Testis (tissue), 3 donors: ENCODE results near the gene GYPB. TPM values are rescaled to one million over a fixed set of nuclear protein-coding genes. Genes with fewer than 3 reads are reported as not detected.
"Not testable (repeated sequence)": the region's sequence is repeated elsewhere in the genome, so short reads cannot be mapped to it uniquely, and the experiment has no call there.

Experiments used
- DNase-seq: peaks from one replicate; pipeline ENCODE4 v3.0.0-alpha.2; 2019
- H3K27ac ChIP-seq, 2 donors: fragments of 200-600 bp; sonication (generic); one replicate each; pipeline ENCODE4 v1.5.1; 2019
- H3K27me3 ChIP-seq: fragments of 200-600 bp; sonication (generic); one replicate; pipeline ENCODE4 v1.5.1; 2019
- H3K36me3 ChIP-seq: fragments of 200-600 bp; sonication (generic); one replicate; pipeline ENCODE4 v1.5.1; 2017; ENCODE audit warnings: low read depth; ENCODE audit errors: missing control alignments
- H3K4me1 ChIP-seq: fragments of 200-600 bp; sonication (generic); one replicate; pipeline ENCODE4 v1.5.1; 2019
- H3K4me3 ChIP-seq, 2 donors: fragments of 200-600 bp; sonication (generic); one replicate each; pipeline ENCODE4 v1.5.1; 2017 to 2019
- H3K9me3 ChIP-seq: fragments of 200-600 bp; sonication (generic); one replicate; pipeline ENCODE4 v1.5.1; 2017
- WGBS, 2 donors: methylation state at CpG; one replicate each; pipeline ENCODE4 v1.1.5; 2018; 5-methylcytosine and 5-hydroxymethylcytosine counted together
- intact Hi-C: fragments of 100-400 bp; cut with DNase I; formaldehyde crosslinking; loops from one replicate; pipeline ENCODE4 v1.15.1; 2023; ENCODE audit warnings: low total_unique reads
- polyA plus RNA-seq: library from polyadenylated mRNA; stranded (reverse); fragments of 350-450 nt; fragmentation: Illumina TruSeq; extraction: RNeasy Lipid Tissue Mini Kit (QIAGEN cat#74804); gene quantifications from one replicate; pipeline ENCODE4 v1.2.3, GENCODE V29; 2014; ENCODE audit warnings: low read depth, low replicate concordance; ENCODE audit not compliant: insufficient read depth
- total RNA-seq, 2 donors: library from RNA; depleted of rRNA; stranded (reverse); fragments of >200 nt; gene quantifications; one replicate each; pipeline ENCODE4 v1.2.3, GENCODE V29; 2016
- TF ChIP-seq, protein P1 (sequence below), 3 experiments: fragments of 450-650 bp in 2 of 3; fragments of 200-600 bp in 1 of 3; sonication (generic) in 1 of 3; IDR thresholded peaks; one replicate each; pipeline ENCODE4 v1.5.1; 2016 to 2019; ENCODE audit warnings: antibody characterized with exemption in 3 of 3, mild to moderate bottlenecking in 2 of 3, moderate library complexity in 1 of 3

Gene GYPB
- total and polyA plus RNA-seq, 3 donors from 2014 or later, result not detected

DNA sequence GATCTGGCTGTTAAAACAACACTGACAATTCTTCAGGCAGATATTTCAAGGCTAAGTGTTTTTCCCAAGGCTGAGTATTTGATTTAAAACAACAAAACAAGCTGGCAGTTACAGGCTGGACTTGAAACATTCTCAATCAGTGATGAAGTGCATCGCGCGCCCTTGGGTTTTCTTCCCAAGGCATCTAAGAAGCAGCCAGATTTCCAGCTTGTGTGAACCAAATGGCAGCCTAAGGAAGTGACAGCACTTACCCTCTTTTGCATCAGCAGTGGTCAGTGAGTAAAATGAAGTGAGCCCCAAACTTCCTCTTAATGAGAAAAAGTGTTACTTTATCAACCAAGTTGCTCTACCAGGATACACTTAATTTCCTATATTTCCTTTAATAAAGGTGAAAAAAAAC, 12.2 kb upstream of the GYPB start:
- H3K36me3 ChIP-seq, H3K9me3 ChIP-seq, intact Hi-C loops, H3K27me3 ChIP-seq, H3K27ac ChIP-seq, DNase-seq, H3K4me3 ChIP-seq, H3K4me1 ChIP-seq: not testable (repeated sequence)
- 53 to 58% methylated on average over 3 of the region's 3 CpGs for WGBS, 2 donors

DNA sequence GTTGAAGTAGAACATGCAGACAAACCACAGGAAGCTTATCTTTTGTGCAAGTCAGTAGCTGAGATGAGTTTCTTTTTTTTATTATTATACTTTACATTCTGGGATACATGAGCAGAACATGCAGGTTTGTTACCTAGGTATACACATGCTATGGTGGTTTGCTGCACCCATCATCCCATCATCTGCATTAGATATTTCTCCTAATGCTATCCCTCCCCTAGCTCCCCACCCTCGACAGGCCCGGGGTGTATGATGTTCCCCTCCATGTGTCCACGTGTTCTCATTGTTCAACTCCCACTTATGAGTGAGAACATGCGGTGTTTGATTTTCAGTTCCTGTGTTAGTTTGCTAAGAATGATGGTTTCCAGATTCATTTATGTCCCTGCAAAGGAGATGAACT, 11.5 kb upstream of the GYPB start:
- intact Hi-C loops, H3K4me1 ChIP-seq: not testable (repeated sequence)
- 37% methylated on average over 4 of the region's 4 CpGs for WGBS, 2 donors

DNA sequence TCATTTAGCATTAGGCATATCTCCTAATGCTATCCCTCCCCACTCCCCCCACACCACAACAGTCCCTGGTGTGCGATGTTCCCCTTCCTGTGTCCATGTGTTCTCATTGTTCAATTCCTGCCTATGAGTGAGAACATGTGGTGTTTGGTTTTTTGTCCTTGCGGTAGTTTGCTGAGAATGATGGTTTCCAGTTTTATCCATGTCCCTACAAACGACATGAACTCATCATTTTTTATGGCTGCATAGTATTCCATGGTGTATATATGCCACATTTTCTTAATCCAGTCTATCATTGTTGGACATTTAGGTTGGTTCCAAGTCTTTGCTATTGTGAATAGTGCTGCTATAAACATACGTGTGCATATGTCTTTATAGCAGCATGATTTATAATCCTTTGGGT, 7.5 kb upstream of the GYPB start:
- H3K27ac ChIP-seq, intact Hi-C loops, H3K9me3 ChIP-seq, H3K27me3 ChIP-seq, H3K36me3 ChIP-seq, H3K4me1 ChIP-seq, H3K4me3 ChIP-seq, DNase-seq: not testable (repeated sequence)
- WGBS, 2 donors, result 91 to 94% methylated on average over 4 of the region's 4 CpGs

More for the DNA sequence above, 11.5 kb upstream of the GYPB start:
- DNase-seq, H3K9me3 ChIP-seq, H3K4me3 ChIP-seq, H3K27me3 ChIP-seq, H3K36me3 ChIP-seq, H3K27ac ChIP-seq: not testable (repeated sequence)

DNA sequence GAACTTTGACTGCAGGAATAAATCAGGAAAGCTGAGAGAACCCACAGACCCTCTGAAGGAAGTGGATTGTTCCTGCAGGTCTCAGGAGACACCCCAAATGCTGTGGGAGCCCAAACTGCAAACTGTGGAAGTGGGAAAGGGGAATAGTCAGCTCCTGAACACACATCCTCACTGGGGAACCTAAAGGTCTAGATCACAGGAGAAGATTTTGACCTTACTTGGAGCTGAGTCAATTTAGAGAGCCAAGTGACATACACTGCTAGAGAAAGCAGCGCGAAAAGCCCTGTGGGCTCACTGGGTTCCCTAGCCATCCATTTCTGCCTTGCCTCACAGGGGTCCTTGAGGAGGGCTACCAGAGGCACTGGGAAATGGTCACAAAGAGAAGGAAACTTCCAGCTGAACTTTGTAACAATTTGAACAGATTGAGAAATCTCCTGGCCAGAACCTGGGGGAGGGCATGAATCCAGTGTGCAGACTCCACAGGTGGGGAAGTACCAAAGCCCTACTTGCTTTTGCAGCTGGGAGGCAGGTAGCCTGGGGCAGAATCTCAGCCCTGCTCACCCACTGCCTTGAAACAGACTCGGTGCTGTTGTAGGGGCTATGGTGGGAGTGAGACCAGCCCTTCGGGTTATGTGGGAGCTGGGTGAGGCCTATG, 5.3 kb upstream of the GYPB start:
- WGBS, 2 donors, result 65 to 94% methylated on average over 3 to 4 of the region's 4 CpGs
- H3K4me3 ChIP-seq, H3K4me1 ChIP-seq, intact Hi-C loops, H3K27me3 ChIP-seq, H3K27ac ChIP-seq, DNase-seq, H3K36me3 ChIP-seq, H3K9me3 ChIP-seq: not testable (repeated sequence)

DNA sequence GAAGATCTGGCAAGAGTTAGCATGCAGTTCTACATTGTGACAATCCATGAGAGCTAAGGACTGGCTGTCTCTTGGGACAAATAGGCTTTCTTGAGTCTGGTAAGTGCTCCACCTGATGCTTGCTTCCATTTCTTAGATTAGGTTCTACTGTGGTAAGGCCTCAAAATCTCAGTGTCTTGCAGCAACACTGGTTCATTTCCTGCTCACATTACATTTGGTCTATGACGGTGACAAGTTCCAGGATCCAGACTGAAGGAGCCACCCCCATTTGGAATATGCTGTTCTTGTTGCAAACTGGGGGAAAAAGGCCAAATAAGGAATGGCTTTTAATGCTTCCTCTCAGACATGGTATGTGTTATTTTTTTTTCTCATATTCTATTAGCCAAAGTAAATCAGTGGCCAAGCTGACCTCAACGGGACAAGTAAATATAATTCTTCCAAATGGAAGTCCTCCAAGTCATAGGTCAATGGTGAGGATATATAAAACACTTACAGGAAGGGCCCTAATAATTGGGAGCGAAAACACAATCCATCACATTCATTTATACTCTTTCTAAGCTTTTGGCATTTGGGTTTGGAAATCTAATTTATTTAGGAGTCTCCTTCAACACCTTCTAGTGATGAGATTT, 3.7 kb upstream of the GYPB start:
- WGBS, 2 donors, result 54 to 57% methylated on average over 3 of the region's 3 CpGs
- DNase-seq, H3K27ac ChIP-seq, H3K4me1 ChIP-seq, H3K4me3 ChIP-seq, H3K36me3 ChIP-seq, intact Hi-C loops, H3K9me3 ChIP-seq, H3K27me3 ChIP-seq: not testable (repeated sequence)

DNA sequence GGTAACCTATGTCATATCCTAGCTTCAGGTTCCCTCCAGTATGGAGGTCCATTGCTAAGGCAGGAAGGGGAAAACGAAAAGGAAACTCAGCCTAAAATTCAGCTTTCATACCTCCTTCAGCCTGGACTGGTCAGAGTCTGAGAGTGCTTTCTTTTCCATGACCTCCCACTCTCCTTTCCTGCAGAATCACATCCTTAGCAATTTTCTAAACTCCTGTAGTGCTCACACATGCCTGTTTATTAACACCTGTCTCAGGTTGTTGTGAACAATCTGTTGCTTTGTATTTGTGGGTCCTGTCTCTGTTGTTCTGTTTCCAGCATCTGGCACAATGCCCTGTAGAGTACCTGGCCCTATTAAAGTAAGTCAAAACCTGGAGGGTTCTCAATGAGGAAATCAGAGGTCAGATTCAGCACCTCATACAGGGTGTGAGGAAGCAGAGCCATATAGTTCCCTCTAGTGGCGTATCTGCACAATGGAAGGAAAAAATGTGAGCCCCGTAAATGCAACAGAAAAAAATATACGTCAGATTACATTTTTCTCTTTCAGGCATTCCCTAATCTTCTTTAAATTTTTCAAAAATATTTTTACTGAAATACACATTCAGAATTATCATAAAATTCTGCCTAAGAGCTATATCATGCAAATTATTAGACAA, 2.3 kb upstream of the GYPB start:
- H3K4me3 ChIP-seq, H3K27ac ChIP-seq, H3K27me3 ChIP-seq, H3K4me1 ChIP-seq, H3K9me3 ChIP-seq, H3K36me3 ChIP-seq, intact Hi-C loops: not testable (repeated sequence)
- peak; percentile 12 for DNase-seq
- TF ChIP-seq, protein P1, sequence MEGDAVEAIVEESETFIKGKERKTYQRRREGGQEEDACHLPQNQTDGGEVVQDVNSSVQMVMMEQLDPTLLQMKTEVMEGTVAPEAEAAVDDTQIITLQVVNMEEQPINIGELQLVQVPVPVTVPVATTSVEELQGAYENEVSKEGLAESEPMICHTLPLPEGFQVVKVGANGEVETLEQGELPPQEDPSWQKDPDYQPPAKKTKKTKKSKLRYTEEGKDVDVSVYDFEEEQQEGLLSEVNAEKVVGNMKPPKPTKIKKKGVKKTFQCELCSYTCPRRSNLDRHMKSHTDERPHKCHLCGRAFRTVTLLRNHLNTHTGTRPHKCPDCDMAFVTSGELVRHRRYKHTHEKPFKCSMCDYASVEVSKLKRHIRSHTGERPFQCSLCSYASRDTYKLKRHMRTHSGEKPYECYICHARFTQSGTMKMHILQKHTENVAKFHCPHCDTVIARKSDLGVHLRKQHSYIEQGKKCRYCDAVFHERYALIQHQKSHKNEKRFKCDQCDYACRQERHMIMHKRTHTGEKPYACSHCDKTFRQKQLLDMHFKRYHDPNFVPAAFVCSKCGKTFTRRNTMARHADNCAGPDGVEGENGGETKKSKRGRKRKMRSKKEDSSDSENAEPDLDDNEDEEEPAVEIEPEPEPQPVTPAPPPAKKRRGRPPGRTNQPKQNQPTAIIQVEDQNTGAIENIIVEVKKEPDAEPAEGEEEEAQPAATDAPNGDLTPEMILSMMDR (IDR thresholded peaks at IDR 0.05), result peak in 2 of 3 experiments; percentile 34 to 40
- 53 to 56% methylated on average over 4 of the region's 4 CpGs for WGBS, 2 donors

DNA sequence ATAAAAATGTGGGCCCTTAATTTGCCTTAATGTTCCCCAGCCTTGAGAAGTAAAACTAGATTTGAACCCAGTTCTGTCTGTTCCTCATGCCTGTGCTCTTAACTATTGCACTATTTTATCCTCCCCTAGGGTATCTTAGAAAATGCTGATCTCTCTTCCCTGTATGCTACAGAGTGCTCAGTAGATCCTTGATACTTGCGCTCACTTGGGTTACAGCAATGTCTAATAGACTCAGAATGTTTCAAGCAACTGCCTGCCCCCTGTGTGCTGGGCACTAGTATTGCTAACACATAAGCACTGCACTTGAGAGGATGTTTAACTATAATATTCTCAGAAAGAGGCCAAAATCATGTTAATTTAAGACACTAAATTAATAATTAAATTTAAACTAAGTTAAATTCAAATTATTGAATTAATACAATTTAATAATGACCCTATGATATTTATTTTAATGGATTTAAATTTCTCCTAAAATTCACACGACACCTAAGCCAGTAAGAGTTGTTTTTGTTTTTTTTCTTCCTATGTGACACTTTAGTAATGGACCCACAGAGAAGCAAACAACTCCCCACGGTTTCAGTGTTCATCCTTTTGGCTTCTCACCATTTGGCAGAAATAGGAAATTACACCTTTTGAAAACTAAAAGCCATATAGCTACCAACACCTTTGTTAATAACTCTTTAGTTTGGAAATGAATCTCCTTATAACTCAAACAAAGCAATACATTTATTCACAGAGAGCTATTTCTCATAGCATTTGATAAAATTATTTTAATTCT, 768 bp downstream of the GYPB start:
- H3K27ac ChIP-seq, DNase-seq, H3K36me3 ChIP-seq, H3K4me3 ChIP-seq, H3K9me3 ChIP-seq, H3K27me3 ChIP-seq, intact Hi-C loops, H3K4me1 ChIP-seq: not testable (repeated sequence)
- 82 to 89% methylated on average over 3 of the region's 3 CpGs for WGBS, 2 donors

DNA sequence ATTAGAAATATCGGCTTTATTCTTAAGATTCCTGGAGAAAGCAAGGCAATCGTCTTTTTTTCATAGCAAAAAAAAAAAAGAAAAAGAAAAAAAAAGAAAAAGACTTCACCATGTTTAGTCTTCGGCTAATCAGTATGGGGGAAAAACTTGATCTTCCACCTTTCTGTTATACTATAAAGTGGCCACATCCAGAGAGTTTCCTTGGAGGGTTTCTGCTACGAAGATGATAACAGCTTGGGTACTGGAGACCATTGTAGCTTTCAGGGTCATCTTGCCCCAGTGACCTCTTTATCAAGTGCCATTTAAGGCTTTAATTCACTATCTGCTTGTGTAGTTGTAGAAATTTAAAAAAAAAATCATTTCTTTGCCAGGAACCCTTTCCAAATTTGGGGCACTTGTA, 1.9 kb downstream of the GYPB start:
- H3K4me1 ChIP-seq, DNase-seq, H3K27ac ChIP-seq, H3K9me3 ChIP-seq, H3K36me3 ChIP-seq, H3K4me3 ChIP-seq, intact Hi-C loops, H3K27me3 ChIP-seq: not testable (repeated sequence)
- WGBS, 2 donors, result 81 to 82% methylated on average over 4 of the region's 4 CpGs

DNA sequence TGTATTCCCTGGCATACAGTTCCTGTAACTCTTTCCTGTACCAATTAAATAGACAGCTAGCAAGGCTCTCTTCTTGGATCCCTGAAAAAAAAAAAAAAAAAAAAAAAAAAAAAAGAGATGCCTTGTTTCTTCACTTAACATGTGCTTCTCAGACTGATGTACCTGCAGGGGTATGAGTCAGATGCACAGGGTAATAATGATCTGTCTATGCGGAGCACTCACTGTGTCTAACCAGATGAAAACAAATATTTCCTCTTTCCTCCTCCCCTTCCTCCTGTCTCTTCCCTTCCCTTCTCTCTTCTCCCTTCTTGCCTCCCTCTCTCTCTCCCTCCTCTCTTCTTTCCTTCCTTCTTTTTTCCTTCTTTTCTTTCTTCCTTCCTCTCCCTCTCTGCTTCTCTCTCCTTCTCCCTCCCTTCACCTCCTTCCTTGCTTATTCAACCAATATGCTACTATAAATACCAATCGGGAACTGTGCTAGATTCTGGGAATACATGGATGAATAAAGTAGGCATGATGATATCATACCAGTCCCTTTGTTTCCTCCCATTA, 3.0 kb downstream of the GYPB start:
- H3K27me3 ChIP-seq, H3K9me3 ChIP-seq, H3K36me3 ChIP-seq, H3K4me1 ChIP-seq, H3K4me3 ChIP-seq, H3K27ac ChIP-seq, DNase-seq, intact Hi-C loops: not testable (repeated sequence)
- WGBS, 2 donors, result 87 to 98% methylated on average over 2 of the region's 2 CpGs
